Activated CD4-positive, alpha-beta T cell treated with anti-CD3 and anti-CD28 coated beads, Interleukin-2, amount 10 ng/mL, durations not matched to agents 24 days and 14 days (primary cell): ENCODE results near the gene PALLD. TPM values are rescaled to one million over a fixed set of nuclear protein-coding genes. Genes with fewer than 3 reads are reported as not detected.

Source experiments
- DNase-seq: peaks from one replicate; pipeline ENCODE4 v3.0.0; 2022
- H3K27ac Mint-ChIP-seq: one replicate; pipeline ENCODE4 v1.8.0; 2022; ENCODE audit warnings: mild to moderate bottlenecking, mixed read lengths
- H3K27me3 Mint-ChIP-seq: one replicate; pipeline ENCODE4 v1.8.0; 2022; ENCODE audit warnings: mixed read lengths
- H3K36me3 Mint-ChIP-seq: one replicate; pipeline ENCODE4 v1.8.0; 2022; ENCODE audit warnings: low read depth, mild to moderate bottlenecking, mixed read lengths
- H3K4me1 Mint-ChIP-seq: one replicate; pipeline ENCODE4 v1.8.0; 2021; ENCODE audit warnings: mixed read lengths
- H3K4me3 Mint-ChIP-seq: one replicate; pipeline ENCODE4 v1.8.0; 2022; ENCODE audit warnings: mild to moderate bottlenecking, moderate library complexity, mixed read lengths
- H3K9me3 Mint-ChIP-seq: one replicate; pipeline ENCODE4 v1.8.0; 2021; ENCODE audit warnings: mixed read lengths
- intact Hi-C: fragments of 100-400 bp; cut with micrococcal nuclease; formaldehyde crosslinking; loops from one replicate; pipeline ENCODE4 v1.15.1; 2023
- total RNA-seq: library from RNA; stranded (reverse); gene quantifications from 2 replicates; pipeline ENCODE4 v1.2.3, GENCODE V29; 2022

PALLD gene
- total RNA-seq, 1 donor from 2014 or later, result 34.3 TPM

GRCh38 chr4:168483811-168484210, 13.0 kb upstream of the PALLD start:
- no peak overlapping the region for H3K27ac Mint-ChIP-seq
- peaks cover 52% of the 10 kb centered on the region for H3K4me1 Mint-ChIP-seq
- no peaks in the 10 kb centered on the region for H3K27me3 Mint-ChIP-seq
- peaks cover 8% of the 10 kb centered on the region for H3K9me3 Mint-ChIP-seq
- intact Hi-C loops, result loop anchor here (5.0 to 10.0 kb wide), 2 partner anchors 62 to 351 kb away; no protein-coding TSS in a partner anchor
- H3K4me3 Mint-ChIP-seq, result no peak overlapping the region
- no peaks in the 10 kb centered on the region for H3K36me3 Mint-ChIP-seq
- DNase-seq, result no peak

- Mint-ChIP-seq H3K4me3 (no peak overlapping the region), H3K27me3 (no peaks in the 10 kb centered on the region), H3K9me3 (peaks cover 8% of the 10 kb centered on the region), H3K27ac (no peak overlapping the region), H3K4me1 (peaks cover 47% of the 10 kb centered on the region), H3K36me3 (no peaks in the 10 kb centered on the region)
- intact Hi-C loops, result loop anchor here (5.0 to 10.0 kb wide), 3 partner anchors 32 to 350 kb away; no protein-coding TSS in a partner anchor
- DNase-seq, result no peak
Measured at GRCh38 chr4:168484626-168485025, 12.2 kb upstream of the PALLD start.

- intact Hi-C loops, result loop anchor here (5.0 to 10.0 kb wide), 2 partner anchors 33 to 349 kb away; no protein-coding TSS in a partner anchor
- H3K4me3 Mint-ChIP-seq, result no peak overlapping the region
- H3K27me3 Mint-ChIP-seq, result no peaks in the 10 kb centered on the region
- H3K36me3 Mint-ChIP-seq, result no peaks in the 10 kb centered on the region
- no peak for DNase-seq
- peaks cover 45% of the 10 kb centered on the region for H3K4me1 Mint-ChIP-seq
- peaks cover 8% of the 10 kb centered on the region for H3K9me3 Mint-ChIP-seq
- no peak overlapping the region for H3K27ac Mint-ChIP-seq
Measured at GRCh38 chr4:168485156-168485910, 11.5 kb upstream of the PALLD start.

- intact Hi-C loops, result loop anchor here (5.0 to 10.0 kb wide), 2 partner anchors 35 to 348 kb away; no protein-coding TSS in a partner anchor
- peaks cover 31% of the 10 kb centered on the region for H3K4me1 Mint-ChIP-seq
- no peak for DNase-seq
- H3K4me3 Mint-ChIP-seq, result no peak overlapping the region
- no peaks in the 10 kb centered on the region for H3K27me3 Mint-ChIP-seq
- no peaks in the 10 kb centered on the region for H3K36me3 Mint-ChIP-seq
- no peak overlapping the region for H3K27ac Mint-ChIP-seq
- H3K9me3 Mint-ChIP-seq, result peaks cover 8% of the 10 kb centered on the region
Measured at GRCh38 chr4:168486912-168487281, 10.0 kb upstream of the PALLD start.

GRCh38 chr4:168487282-168488035, 9.4 kb upstream of the PALLD start:
- no peak for DNase-seq
- Mint-ChIP-seq H3K9me3 (peaks cover 8% of the 10 kb centered on the region), H3K4me1 (peaks cover 26% of the 10 kb centered on the region), H3K4me3 (no peak overlapping the region), H3K36me3 (no peaks in the 10 kb centered on the region), H3K27me3 (peaks cover 3% of the 10 kb centered on the region), H3K27ac (no peak overlapping the region)
- intact Hi-C loops, result loop anchor here (5.0 to 10.0 kb wide), 2 partner anchors 35 to 347 kb away; no protein-coding TSS in a partner anchor

- H3K4me3 Mint-ChIP-seq, result no peak overlapping the region
- no peak overlapping the region for H3K27ac Mint-ChIP-seq
- H3K9me3 Mint-ChIP-seq, result peaks cover 14% of the 10 kb centered on the region
- H3K27me3 Mint-ChIP-seq, result peaks cover 10% of the 10 kb centered on the region
- no peaks in the 10 kb centered on the region for H3K36me3 Mint-ChIP-seq
- peaks cover 16% of the 10 kb centered on the region for H3K4me1 Mint-ChIP-seq
- intact Hi-C loops, result loop anchor here (5.0 to 10.0 kb wide), 2 partner anchors 37 to 346 kb away; no protein-coding TSS in a partner anchor
- no peak for DNase-seq
Measured at GRCh38 chr4:168488869-168489274, 8.0 kb upstream of the PALLD start.

- intact Hi-C loops, result loop anchor here (5.0 to 10.0 kb wide), 2 partner anchors 37 to 345 kb away; no protein-coding TSS in a partner anchor
- Mint-ChIP-seq H3K9me3 (peaks cover 11% of the 10 kb centered on the region), H3K4me1 (peaks cover 13% of the 10 kb centered on the region), H3K27me3 (peaks cover 12% of the 10 kb centered on the region), H3K4me3 (no peak overlapping the region), H3K27ac (no peak overlapping the region), H3K36me3 (no peaks in the 10 kb centered on the region)
- no peak for DNase-seq
Measured at GRCh38 chr4:168489616-168490015, 7.2 kb upstream of the PALLD start.

- Mint-ChIP-seq H3K36me3 (no peaks in the 10 kb centered on the region), H3K4me3 (no peak overlapping the region), H3K9me3 (peaks cover 9% of the 10 kb centered on the region), H3K27me3 (peaks cover 18% of the 10 kb centered on the region), H3K27ac (no peak overlapping the region), H3K4me1 (peaks cover 8% of the 10 kb centered on the region)
- DNase-seq, result no peak
- intact Hi-C loops, result no loop called here
Measured at GRCh38 chr4:168490711-168491110, 6.1 kb upstream of the PALLD start.

GRCh38 chr4:168491563-168491962, 5.3 kb upstream of the PALLD start:
- Mint-ChIP-seq H3K27ac (no peak overlapping the region), H3K4me1 (peaks cover 8% of the 10 kb centered on the region), H3K36me3 (no peaks in the 10 kb centered on the region), H3K4me3 (no peak overlapping the region), H3K9me3 (peaks cover 9% of the 10 kb centered on the region), H3K27me3 (peaks cover 20% of the 10 kb centered on the region)
- DNase-seq, result no peak
- intact Hi-C loops, result no loop called here

- no peak overlapping the region for H3K4me3 Mint-ChIP-seq
- intact Hi-C loops, result no loop called here
Measured at GRCh38 chr4:168498251-168498650, 1.4 kb downstream of the PALLD start.

GRCh38 chr4:168499241-168499640, 2.4 kb downstream of the PALLD start:
- intact Hi-C loops, result no loop called here
- H3K36me3 Mint-ChIP-seq, result no peaks in the 10 kb centered on the region

More at GRCh38 chr4:168498251-168498650, 1.4 kb downstream of the PALLD start:
- H3K4me1 Mint-ChIP-seq, result peaks cover 5% of the 10 kb centered on the region
- no peak for DNase-seq
- H3K36me3 Mint-ChIP-seq, result no peaks in the 10 kb centered on the region
- peaks cover 32% of the 10 kb centered on the region for H3K27me3 Mint-ChIP-seq
- H3K27ac Mint-ChIP-seq, result no peak overlapping the region
- H3K9me3 Mint-ChIP-seq, result peaks cover under 1% of the 10 kb centered on the region

GRCh38 chr4:168501407-168501806, 4.6 kb downstream of the PALLD start:
- DNase-seq, result no peak
- Mint-ChIP-seq H3K4me1 (peaks cover 11% of the 10 kb centered on the region), H3K27me3 (peaks cover 26% of the 10 kb centered on the region), H3K4me3 (no peak overlapping the region), H3K36me3 (no peaks in the 10 kb centered on the region), H3K27ac (no peak overlapping the region), H3K9me3 (peaks cover 3% of the 10 kb centered on the region)
- intact Hi-C loops, result no loop called here

More at GRCh38 chr4:168499241-168499640, 2.4 kb downstream of the PALLD start:
- Mint-ChIP-seq H3K27me3 (peaks cover 29% of the 10 kb centered on the region), H3K4me3 (no peak overlapping the region), H3K27ac (no peak overlapping the region), H3K4me1 (peaks cover 11% of the 10 kb centered on the region), H3K9me3 (peaks cover 3% of the 10 kb centered on the region)
- DNase-seq, result no peak

GRCh38 chr4:168502861-168503260, 6.0 kb downstream of the PALLD start:
- Mint-ChIP-seq H3K4me3 (no peak overlapping the region), H3K36me3 (no peaks in the 10 kb centered on the region), H3K27me3 (peaks cover 20% of the 10 kb centered on the region), H3K9me3 (peaks cover 3% of the 10 kb centered on the region), H3K27ac (no peak overlapping the region), H3K4me1 (peaks cover 11% of the 10 kb centered on the region)
- intact Hi-C loops, result no loop called here
- DNase-seq, result no peak
